ENCODE results near the gene PSMG3. TPM values are rescaled to one million over a fixed set of nuclear protein-coding genes. Genes with fewer than 3 reads are reported as not detected.

PSMG3 gene, protein sequence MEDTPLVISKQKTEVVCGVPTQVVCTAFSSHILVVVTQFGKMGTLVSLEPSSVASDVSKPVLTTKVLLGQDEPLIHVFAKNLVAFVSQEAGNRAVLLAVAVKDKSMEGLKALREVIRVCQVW
- 34.1 TPM for total RNA-seq

- peak; percentile 46 to 94 for DNase-seq (ENCODE audit: low spot score in 2 of 2)
- Histone ChIP-seq H3K27me3 (no peaks in the 10 kb centered on the region), H3K36me3 (peaks cover 0 to 10% of the 10 kb centered on the region in 2 donors), H3K4me3 (peak within 1 kb of the TSS; percentile 83 to 91), H3K9me3 (no peaks in the 10 kb centered on the region), H3K27ac (peak within 1 kb of the TSS; percentile 86 to 87), H3K4me1 (peaks cover 8 to 14% of the 10 kb centered on the region in 2 donors)
- intact Hi-C loops (cut with DNase I) = loop anchor here (1.0 to 5.0 kb wide), 4 partner anchors 31 to 662 kb away; partner anchors contain the start of genes INTS1 and MAD1L1
- TF ChIP-seq, protein P1, sequence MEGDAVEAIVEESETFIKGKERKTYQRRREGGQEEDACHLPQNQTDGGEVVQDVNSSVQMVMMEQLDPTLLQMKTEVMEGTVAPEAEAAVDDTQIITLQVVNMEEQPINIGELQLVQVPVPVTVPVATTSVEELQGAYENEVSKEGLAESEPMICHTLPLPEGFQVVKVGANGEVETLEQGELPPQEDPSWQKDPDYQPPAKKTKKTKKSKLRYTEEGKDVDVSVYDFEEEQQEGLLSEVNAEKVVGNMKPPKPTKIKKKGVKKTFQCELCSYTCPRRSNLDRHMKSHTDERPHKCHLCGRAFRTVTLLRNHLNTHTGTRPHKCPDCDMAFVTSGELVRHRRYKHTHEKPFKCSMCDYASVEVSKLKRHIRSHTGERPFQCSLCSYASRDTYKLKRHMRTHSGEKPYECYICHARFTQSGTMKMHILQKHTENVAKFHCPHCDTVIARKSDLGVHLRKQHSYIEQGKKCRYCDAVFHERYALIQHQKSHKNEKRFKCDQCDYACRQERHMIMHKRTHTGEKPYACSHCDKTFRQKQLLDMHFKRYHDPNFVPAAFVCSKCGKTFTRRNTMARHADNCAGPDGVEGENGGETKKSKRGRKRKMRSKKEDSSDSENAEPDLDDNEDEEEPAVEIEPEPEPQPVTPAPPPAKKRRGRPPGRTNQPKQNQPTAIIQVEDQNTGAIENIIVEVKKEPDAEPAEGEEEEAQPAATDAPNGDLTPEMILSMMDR (IDR thresholded peaks at IDR 0.05) = peak; percentile 25 to 42 (median 35)
These were observed at the start of gene PSMG3 for GRCh38 chr7:1569833-1570632. PSMG3 (minus strand) TSS chr7:1570032; CDS start chr7:1569339, 693 bp downstream.

DNA sequence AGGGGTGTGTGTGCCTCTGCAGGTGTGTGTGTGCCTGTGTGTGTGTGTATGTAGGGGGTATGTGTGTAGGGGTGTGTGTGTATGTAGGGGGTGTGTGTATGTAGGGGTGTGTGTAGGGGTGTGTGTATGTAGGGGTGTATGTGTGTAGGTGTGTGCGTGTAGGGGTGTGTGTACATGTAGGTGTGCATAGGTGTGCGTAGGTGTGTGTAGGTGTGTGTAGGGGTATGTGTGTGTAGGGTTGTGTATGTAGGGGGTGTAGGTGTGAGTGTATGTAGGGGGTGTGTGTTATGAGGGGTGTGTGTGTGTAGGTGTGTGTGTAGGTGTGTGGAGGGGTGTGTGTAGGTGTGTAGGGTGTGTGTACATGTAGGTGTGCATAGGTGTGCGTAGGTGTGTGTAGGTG, 48.6 kb upstream of the PSMG3 start:
- TF ChIP-seq, protein P1 (IDR thresholded peaks at IDR 0.05) = no peak
- Histone ChIP-seq H3K36me3 (no peaks in the 10 kb centered on the region), H3K9me3 (no peaks in the 10 kb centered on the region), H3K4me1 (no peaks in the 10 kb centered on the region), H3K4me3 (no peak overlapping the region), H3K27ac (no peak overlapping the region), H3K27me3 (no peaks in the 10 kb centered on the region)
- DNase-seq (ENCODE audit: low spot score in 2 of 2) = no peak
- intact Hi-C loops (cut with DNase I) = no loop called here

DNA sequence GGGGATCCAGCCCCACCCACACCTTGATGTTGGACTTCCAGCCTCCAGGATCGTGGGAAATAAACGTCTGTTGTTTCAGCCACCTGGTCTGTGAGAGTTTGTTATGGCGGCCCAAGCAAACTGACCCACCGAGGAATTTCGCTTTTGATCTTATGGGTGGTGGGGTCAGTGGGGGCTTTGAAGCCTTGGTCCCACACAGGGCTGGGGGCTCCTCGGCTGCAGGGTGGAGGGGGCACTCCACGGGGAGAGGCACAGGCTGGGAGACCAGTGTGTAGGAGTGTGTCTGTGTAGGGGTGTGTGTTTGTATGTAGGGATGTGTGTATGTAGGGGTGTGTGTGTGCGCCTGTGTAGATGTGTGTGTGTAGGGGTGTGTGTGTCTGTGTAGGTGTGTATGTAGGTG, 48.1 kb upstream of the PSMG3 start:
- Histone ChIP-seq H3K36me3 (no peaks in the 10 kb centered on the region), H3K4me3 (no peak overlapping the region), H3K27me3 (no peaks in the 10 kb centered on the region), H3K4me1 (no peaks in the 10 kb centered on the region), H3K27ac (no peak overlapping the region), H3K9me3 (no peaks in the 10 kb centered on the region)
- no peak for DNase-seq (ENCODE audit: low spot score in 2 of 2)
- TF ChIP-seq, protein P1 (IDR thresholded peaks at IDR 0.05) = no peak
- intact Hi-C loops (cut with DNase I) = no loop called here

DNA sequence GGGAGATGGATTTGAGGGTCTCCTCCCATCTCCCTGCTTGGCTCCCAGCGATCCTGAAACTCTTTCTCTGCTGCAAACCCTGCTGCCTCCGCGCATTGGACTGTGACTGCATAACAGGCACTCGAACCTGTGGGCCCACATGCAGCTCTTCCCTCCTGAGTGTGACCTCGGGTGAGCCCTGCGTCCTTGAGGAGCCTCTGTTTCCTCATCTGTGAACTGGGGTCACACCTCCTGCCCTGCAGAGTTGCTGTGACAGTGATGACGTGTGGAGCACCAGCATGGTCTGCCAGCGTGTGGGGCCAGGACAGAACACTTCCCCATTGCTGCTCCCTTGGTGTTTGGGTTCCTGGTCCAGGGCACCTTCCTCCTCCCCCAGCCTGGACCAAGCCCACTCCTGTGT, 46.9 kb upstream of the PSMG3 start:
- Histone ChIP-seq H3K9me3 (no peaks in the 10 kb centered on the region), H3K4me3 (no peak overlapping the region)
- intact Hi-C loops (cut with DNase I) = no loop called here

GRCh38 chr7:1611708-1612241, 41.9 kb upstream of the PSMG3 start:
- TF ChIP-seq, protein P1 (IDR thresholded peaks at IDR 0.05) = no peak
- H3K36me3 ChIP-seq = no peaks in the 10 kb centered on the region
- H3K9me3 ChIP-seq = no peaks in the 10 kb centered on the region
- no peak overlapping the region for H3K4me3 ChIP-seq
- no peak for DNase-seq (ENCODE audit: low spot score in 2 of 2)
- H3K27me3 ChIP-seq = no peaks in the 10 kb centered on the region
- no peaks in the 10 kb centered on the region for H3K4me1 ChIP-seq
- intact Hi-C loops (cut with DNase I) = no loop called here
- H3K27ac ChIP-seq = no peak overlapping the region

More for the DNA sequence above, 46.9 kb upstream of the PSMG3 start:
- no peaks in the 10 kb centered on the region for H3K4me1 ChIP-seq
- no peak overlapping the region for H3K27ac ChIP-seq
- TF ChIP-seq, protein P1 (IDR thresholded peaks at IDR 0.05) = no peak
- no peaks in the 10 kb centered on the region for H3K36me3 ChIP-seq
- no peaks in the 10 kb centered on the region for H3K27me3 ChIP-seq
- DNase-seq (ENCODE audit: low spot score in 2 of 2) = no peak
